Midbrain (tissue), 1 donor: ENCODE results near the gene SCFD2.
"Not testable (repeated sequence)": the region's sequence is repeated elsewhere in the genome, so short reads cannot be mapped to it uniquely, and the experiment has no call there.

Source experiments
- DNase-seq: peaks from one replicate; lab custom pipeline; 2025; lab: John Stamatoyannopoulos, UW

SCFD2 gene

DNA sequence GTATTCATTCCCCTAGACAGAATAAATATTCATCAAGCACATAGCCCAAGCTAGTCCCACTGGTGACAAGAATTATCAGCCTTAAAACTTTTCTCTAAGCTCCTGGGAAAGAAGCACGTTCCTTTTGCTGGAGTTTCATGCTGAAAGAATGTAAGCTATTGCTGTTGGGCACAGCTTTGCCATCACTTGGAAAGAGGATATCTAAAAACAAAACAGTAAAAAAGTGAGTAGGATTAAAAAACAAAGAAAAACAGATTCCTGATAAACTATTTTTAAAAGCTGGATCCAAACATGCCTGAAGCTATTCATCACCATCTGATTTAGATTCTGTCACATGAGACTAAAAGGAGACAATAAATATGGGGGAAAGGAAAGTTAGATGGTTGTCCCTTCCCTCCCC, 176.8 kb downstream of the SCFD2 start:
- DNase-seq: no peak

GRCh38 chr4:53186714-53187358, 179.0 kb downstream of the SCFD2 start:
- DNase-seq: no peak

DNA sequence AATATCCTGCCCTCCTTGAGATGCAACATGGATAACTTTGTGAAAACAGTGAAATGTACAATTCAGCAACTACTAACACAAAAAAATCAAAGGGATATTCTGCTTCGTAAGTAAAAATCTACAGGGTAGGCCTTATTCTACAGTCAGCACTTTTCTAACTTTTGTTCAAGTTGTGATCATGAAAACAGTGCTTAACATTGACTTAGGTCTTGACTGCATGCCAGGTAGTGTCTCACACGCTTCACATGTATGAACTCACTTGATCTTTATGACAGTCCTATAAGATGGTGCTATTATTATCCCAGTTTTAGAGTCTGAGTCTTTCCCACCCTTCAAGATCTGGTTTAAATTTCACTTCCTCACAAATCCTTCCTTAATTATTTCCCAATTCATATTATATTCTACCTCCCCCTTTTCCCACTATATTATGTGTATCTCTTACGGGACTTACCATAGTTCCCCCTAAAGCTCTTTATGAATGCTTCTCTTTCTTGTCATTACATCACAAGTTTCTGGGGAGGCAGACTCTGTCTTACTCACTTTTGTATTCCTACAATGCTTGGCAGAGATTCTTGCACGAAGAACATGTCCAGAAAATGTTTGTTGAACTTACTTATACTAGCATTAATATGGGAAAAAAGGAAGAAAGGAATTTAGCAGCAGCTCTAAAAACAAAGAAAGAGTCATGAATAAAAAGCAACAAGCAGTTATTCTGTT, 179.8 kb downstream of the SCFD2 start:
- no peak for DNase-seq

GRCh38 chr4:53183754-53184153, 182.1 kb downstream of the SCFD2 start:
- no peak for DNase-seq

GRCh38 chr4:53177751-53178150, 188.1 kb downstream of the SCFD2 start:
- DNase-seq: not testable (repeated sequence)

DNA sequence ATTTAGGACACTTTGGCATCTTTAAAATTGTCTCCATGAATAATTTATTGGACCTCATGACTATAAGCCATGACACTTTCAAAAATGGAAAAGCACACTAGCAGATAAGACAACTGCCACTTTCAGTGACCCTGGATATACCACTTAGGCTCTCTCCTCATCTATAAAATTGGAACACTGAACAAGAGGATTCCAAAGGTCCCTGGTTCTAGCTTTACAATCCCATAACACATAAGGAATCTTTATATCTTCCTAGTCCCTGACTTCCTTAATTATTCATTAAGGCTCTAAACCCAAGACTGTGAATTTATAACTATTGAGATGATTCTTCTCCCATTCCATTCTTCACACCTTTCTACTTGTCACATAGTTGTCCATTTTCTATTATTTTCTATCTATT, 190.2 kb downstream of the SCFD2 start:
- DNase-seq: no peak

GRCh38 chr4:53174823-53175222, 191.0 kb downstream of the SCFD2 start:
- no peak for DNase-seq

- DNase-seq: no peak
Measured at GRCh38 chr4:53173576-53173975, 192.3 kb downstream of the SCFD2 start.

GRCh38 chr4:53171797-53172196, 194.1 kb downstream of the SCFD2 start:
- no peak for DNase-seq

GRCh38 chr4:53169695-53170617, 195.9 kb downstream of the SCFD2 start:
- no peak for DNase-seq

DNA sequence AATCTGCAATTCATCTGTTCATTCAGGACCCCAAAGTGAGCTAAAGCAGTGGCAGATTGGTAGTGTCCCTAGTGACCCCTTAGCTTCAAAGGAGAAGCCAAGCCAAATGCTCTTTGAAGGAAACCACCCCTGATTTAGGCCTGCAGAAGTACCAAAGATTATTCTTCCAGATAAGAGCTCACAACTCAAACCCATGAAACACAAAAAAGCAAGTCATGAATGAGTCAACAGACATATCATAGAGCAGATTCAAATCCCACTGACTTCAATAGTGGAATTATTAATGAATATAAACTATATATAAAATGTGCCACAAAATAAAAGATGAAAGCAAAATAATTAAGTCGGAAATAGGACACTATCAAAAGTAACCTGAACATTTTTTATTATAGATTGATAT, 197.6 kb downstream of the SCFD2 start:
- no peak for DNase-seq

DNA sequence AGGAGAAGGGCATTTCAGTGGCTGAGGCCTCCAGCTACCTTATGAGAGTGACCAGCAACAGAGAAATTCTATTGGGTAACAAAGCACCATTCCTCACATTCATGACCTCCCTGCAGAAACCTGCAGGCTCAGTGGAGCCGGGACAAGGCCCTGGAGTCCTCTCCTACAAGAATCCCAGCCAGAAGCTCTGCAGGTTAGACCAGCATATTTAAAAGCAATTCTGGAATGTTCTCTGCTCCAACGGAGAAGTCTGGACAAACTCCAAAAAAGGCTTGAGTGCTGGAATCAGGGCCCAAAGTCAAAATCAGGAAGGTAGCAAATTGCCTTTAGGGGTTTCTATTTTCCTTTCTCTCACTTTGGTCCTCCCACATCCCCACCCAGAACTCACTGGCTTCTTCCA, 202.9 kb downstream of the SCFD2 start:
- DNase-seq: no peak

DNA sequence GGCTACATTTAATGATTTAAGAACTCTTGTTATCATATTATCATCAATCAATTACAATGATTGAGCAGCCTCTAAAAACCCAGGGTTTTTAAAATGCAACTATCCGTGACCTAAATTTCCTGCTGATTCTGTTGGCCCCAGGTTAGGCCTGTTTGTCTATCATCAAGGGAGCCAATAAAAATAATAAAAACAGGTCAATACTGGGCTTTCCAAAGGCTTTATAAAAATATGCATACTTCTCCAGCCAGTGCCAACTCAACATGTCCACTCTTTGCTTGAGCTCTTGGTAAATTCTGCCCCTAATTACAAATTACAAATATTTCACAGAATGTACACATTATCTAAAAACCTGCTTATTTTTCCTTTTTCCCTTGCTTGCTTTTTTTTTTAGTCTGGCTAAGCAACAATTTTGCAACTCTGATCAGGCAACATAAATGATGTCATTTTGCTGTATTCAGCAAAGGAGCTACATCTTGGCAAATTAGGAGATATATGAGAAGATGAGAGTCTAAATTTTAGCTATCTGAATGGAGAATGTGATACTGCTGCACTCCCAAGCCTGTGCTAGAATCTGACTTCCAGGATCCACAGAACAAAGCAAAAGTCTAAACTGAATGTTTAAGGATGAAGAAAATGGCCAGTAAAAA, 204.0 kb downstream of the SCFD2 start:
- no peak for DNase-seq

- peak; percentile 3 for DNase-seq
Measured at GRCh38 chr4:53161051-53161786, 204.6 kb downstream of the SCFD2 start.

DNA sequence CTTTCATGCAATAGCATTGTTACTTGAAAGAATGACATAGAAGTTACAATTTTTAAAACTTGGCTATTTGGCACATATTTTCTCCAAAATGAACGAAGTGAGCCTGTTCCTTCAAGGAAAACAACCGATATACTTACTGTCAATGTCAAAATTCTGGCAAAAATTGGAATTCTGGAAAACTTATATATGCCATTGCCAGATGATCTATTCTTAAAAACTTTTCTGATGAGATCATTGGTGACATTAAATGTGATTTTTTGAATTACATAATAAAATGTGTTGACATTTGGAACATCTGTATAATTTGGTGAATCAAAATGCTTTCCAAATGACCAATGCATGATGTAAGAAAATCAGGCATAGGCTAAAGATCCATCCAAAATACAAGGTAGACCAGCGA, 209.0 kb downstream of the SCFD2 start:
- DNase-seq: no peak

DNA sequence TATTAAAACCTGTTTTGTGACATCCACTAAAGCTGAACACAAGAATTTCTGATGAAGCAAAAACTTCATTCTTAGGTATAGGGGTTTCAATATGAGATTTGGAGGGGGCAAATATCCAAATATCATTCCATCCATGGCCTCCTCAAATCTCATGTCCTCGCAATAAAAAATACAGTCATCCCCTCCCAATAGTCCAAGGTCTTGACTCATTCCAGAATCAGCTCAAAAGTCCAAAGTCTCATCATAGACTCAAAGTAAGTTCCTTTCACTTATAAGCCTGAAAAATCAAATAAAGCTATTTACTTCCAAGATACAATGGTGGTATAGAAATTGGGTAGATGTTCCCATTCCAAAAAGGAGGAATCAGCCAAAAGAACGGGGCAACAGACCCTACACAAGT, 213.4 kb downstream of the SCFD2 start:
- DNase-seq: no peak

- no peak for DNase-seq
Measured at GRCh38 chr4:53151489-53151788, 214.4 kb downstream of the SCFD2 start.

DNA sequence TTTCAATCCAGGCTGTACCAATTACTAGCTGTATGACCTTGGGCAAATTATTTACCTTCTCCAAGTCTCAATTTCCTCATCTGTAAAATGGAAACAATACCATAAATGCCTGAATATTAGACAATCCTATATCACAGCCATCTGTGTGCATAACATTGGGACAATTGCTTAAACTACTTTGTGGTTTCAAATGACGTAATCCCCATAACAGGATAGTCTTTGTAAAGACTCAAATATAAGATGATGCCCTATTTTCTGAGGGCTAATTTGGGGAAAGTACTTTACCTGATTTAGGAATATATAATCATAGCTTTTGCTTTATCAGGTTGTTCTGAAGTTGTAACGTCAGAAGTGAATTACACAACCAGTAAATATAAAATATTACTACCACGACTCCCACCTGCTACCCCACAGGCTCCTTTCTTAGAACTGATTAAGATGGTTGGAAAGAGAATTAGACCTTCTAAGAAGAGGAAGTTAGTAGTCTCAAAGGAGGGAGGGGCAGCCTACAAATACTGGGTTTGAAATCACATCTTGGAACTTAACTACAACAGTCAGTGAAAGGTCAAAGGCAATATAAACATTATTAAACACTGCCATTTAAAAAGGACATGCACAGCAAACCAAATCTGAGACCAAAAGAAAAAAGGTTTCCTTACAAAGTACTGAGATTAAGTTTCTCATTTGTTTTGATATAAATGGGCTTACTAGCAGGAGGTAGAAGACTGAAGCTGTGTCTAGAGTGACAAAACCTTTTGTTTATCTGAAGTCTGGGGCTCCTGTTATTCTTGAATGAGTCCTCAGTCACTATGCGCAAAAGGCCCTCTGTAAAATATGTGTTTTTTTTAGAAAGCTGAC, 215.0 kb downstream of the SCFD2 start:
- DNase-seq: no peak

- no peak for DNase-seq
Measured at GRCh38 chr4:53147711-53148110, 218.2 kb downstream of the SCFD2 start.

- no peak for DNase-seq
Measured at GRCh38 chr4:53147197-53147596, 218.7 kb downstream of the SCFD2 start.

GRCh38 chr4:53141308-53141707, 224.6 kb downstream of the SCFD2 start:
- no peak for DNase-seq
